Stomach (tissue), 19 donors: Measurements from ENCODE around the gene PPIL3. TPM values are rescaled to one million over a fixed set of nuclear protein-coding genes. Genes with fewer than 3 reads are reported as not detected.

ENCODE experiments used
- DNase-seq, 2 donors: peaks; one replicate each; pipeline versions ENCODE4 v3.0.0 to v3.0.0-alpha.2; 2013 to 2019
- H3K27ac ChIP-seq, 5 donors: fragments of 200-600 bp in 4 of 5; sonication (generic) in 4 of 5; one replicate each; pipeline ENCODE4 v1.5.1; 2013 to 2019; ENCODE audit warnings: mild to moderate bottlenecking in 1 of 5, moderate library complexity in 1 of 5
- H3K27me3 ChIP-seq, 3 donors: fragments of 200-600 bp; sonication (generic); one replicate each; pipeline ENCODE4 v1.5.1; 2017 to 2019; ENCODE audit warnings: mixed run types in 1 of 3
- H3K36me3 ChIP-seq, 4 donors: fragments of 200-600 bp; sonication (generic); 1 replicate in 3 of 4; 2 replicates in 1 of 4; pipeline ENCODE4 v1.5.1; 2016 to 2019
- H3K4me1 ChIP-seq, 4 donors: fragments of 200-600 bp; sonication (generic); one replicate each; pipeline ENCODE4 v1.5.1; 2016 to 2019
- H3K4me3 ChIP-seq, 4 donors: fragments of 200-600 bp; sonication (generic) in 3 of 4; one replicate each; pipeline ENCODE4 v1.5.1; 2016 to 2019; ENCODE audit warnings: mild to moderate bottlenecking in 1 of 4
- H3K9me3 ChIP-seq, 4 donors: fragments of 200-600 bp; sonication (generic); one replicate each; pipeline ENCODE4 v1.5.1; 2016 to 2019
- EP300 ChIP-seq: sonication (generic); formaldehyde crosslinking; IDR thresholded peaks from one replicate; pipeline ENCODE4 v1.6.1; 2017; ENCODE audit warnings: antibody characterized with exemption
- POLR2A ChIP-seq, 4 donors: fragments of 450-650 bp; IDR thresholded peaks; one replicate each; pipeline ENCODE4 v1.6.1; 2016; ENCODE audit warnings: antibody characterized with exemption in 4 of 4, control low read depth in 2 of 4, mild to moderate bottlenecking in 1 of 4, moderate library complexity in 1 of 4
- POLR2AphosphoS5 ChIP-seq, 3 donors: sonication (generic); formaldehyde crosslinking; IDR thresholded peaks; one replicate each; pipeline ENCODE4 v1.6.1; 2016; ENCODE audit warnings: antibody characterized with exemption in 3 of 3
- WGBS, 5 donors: extraction: QIAGEN DNeasy Blood & Tissue Kit in 3 of 5; methylation state at CpG; one replicate each; pipeline versions ENCODE4 v1.1.5 to v1.1.7; 2013 to 2018; 5-methylcytosine and 5-hydroxymethylcytosine counted together
- intact Hi-C: fragments of 100-400 bp; cut with DNase I; formaldehyde crosslinking; loops from one replicate; pipeline ENCODE4 v1.15.1; 2023; ENCODE audit warnings: low total_unique reads
- long read RNA-seq, 10 donors: transcript quantifications; one replicate each; lab custom pipeline, GENCODE V29; 2026
- polyA plus RNA-seq, 3 donors: library from polyadenylated mRNA; stranded (reverse); fragments of 200-250 nt; gene quantifications; one replicate each; pipeline ENCODE4 v1.2.3, GENCODE V29; 2013
- total RNA-seq, 5 donors: library from RNA; depleted of rRNA; stranded (reverse); fragments of >200 nt; gene quantifications; one replicate each; pipeline versions ENCODE4 v1.1.0 to v1.2.3, GENCODE V29; 2014 to 2016
- TF ChIP-seq, protein P1 (sequence below), 7 experiments: fragments of 450-650 bp in 4 of 7; fragments of 200-600 bp in 3 of 7; sonication (generic) in 3 of 7; IDR thresholded peaks; one replicate each; pipeline ENCODE4 v1.5.1; 2016 to 2019; ENCODE audit warnings: antibody characterized with exemption in 7 of 7, control low read depth in 2 of 7, mild to moderate bottlenecking in 1 of 7
- donor health status: healthy with polysubstance abuse.
- donor health status: Bipolar disorder and iron deficiency.
- donor health status: healthy.

Gene PPIL3
- total RNA-seq (10 to 100 TPM in 2 of 5 donors, 1 to 10 TPM in 1, not detected in 2; 5.5 to 51.2 (median 30.3) TPM), polyA plus RNA-seq (10 to 100 TPM; 14.9 to 45.4 (median 18.6) TPM)
- long read RNA-seq, donor 1, partial matches to known transcripts = 0 of 1 reads
- long read RNA-seq, donor 1, other reads (novel, unspliced or antisense) = 0 of 1 reads
- long read RNA-seq, donor 2, partial matches to known transcripts = 0 of 7 reads
- long read RNA-seq, donor 2, other reads (novel, unspliced or antisense) = 0 of 7 reads
- long read RNA-seq, donor 3, partial matches to known transcripts = 0 of 3 reads
- long read RNA-seq, donor 3, other reads (novel, unspliced or antisense) = 0 of 3 reads
- long read RNA-seq, donor 4, partial matches to known transcripts = 0 of 1 reads
- long read RNA-seq, donor 4, other reads (novel, unspliced or antisense) = 0 of 1 reads
- long read RNA-seq, donor 5, partial matches to known transcripts = 0 of 4 reads
- long read RNA-seq, donor 5, other reads (novel, unspliced or antisense) = 0 of 4 reads
- long read RNA-seq, donor 6 = 0 reads
- long read RNA-seq, donor 7 = 0 reads
- long read RNA-seq, donor 8, partial matches to known transcripts = 0 of 11 reads
- long read RNA-seq, donor 8, other reads (novel, unspliced or antisense) = 0 of 11 reads
- long read RNA-seq, donor 9, partial matches to known transcripts = 0 of 10 reads
- long read RNA-seq, donor 9, other reads (novel, unspliced or antisense) = 0 of 10 reads
- long read RNA-seq, donor 10, partial matches to known transcripts = 0 of 4 reads
- long read RNA-seq, donor 10, other reads (novel, unspliced or antisense) = 0 of 4 reads

DNA sequence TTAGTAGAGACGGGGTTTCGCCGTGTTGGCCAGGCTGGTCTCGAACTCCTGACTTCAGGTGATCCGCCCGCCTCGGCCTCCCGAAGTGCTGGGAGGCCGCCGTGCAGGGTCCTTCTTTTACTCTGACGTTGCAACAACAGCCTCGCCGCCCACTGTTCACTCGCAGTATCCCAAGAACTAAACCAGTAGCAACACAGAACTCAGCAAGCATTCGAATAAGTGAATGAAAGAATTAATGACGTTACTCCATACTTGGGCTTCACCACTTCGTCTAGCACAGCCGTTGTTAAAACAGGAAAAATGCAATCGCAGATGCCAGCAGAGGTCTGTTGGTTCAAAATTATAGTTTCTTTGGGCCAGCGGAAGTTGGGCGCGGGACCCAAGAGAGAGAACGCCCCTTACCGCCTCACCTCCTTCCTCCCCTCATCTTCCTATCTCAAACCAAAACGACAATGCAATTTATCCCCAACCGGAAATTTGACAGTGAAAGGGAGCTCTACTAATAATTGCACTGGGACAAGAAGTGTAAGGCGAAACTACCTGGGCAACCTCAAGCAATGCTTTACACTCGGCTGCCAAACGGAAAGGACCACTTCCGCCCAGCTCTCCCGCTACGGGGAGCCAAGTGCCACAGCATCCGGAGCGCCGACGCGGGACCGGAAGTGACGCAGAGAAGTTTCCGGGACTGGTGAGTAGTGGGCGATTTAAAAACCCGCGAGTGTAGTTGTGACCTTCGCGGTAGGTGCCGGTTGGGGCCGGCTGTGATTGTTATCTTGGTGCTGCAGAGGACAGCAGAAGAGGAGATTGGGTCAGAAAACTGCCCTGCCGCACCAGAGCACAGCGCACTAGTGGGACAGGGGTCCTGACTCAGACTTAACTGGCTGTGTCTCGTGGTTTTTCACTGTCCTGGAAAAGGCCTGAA is at the start of gene PPIL3, which contains the start of gene NIF3L1:
TSS of gene PPIL3 (minus strand) at position 374 of the 922 bp plus-strand sequence. CDS start 1,462 bp downstream, outside the sequence.
TSS of gene NIF3L1 (plus strand) at position 668 of the 922 bp plus-strand sequence. CDS start 2,573 bp downstream, outside the sequence.
- Histone ChIP-seq H3K27ac (peak within 1 kb of the TSS; percentile 92 to 99 (median 98)), H3K36me3 (peaks cover 8 to 41% (median 33%) of the 10 kb centered on the region in 4 donors), H3K4me1 (peaks cover 27 to 54% (median 39%) of the 10 kb centered on the region in 4 donors), H3K9me3 (no peaks in the 10 kb centered on the region), H3K27me3 (no peaks in the 10 kb centered on the region), H3K4me3 (peak within 1 kb of the TSS; percentile 62 to 89 (median 72))
- DNase-seq = peak; percentile 97 to 99
- WGBS, 5 donors = 0% methylated on average over 50 of the region's 50 CpGs
- intact Hi-C loops = no loop called here
- TF ChIP-seq POLR2AphosphoS5 (IDR thresholded peaks at IDR 0.05) = peak; percentile 68 to 96 (median 85)
- TF ChIP-seq POLR2A (IDR thresholded peaks at IDR 0.05) = no peak
- TF ChIP-seq EP300 = peak; percentile 37

DNA sequence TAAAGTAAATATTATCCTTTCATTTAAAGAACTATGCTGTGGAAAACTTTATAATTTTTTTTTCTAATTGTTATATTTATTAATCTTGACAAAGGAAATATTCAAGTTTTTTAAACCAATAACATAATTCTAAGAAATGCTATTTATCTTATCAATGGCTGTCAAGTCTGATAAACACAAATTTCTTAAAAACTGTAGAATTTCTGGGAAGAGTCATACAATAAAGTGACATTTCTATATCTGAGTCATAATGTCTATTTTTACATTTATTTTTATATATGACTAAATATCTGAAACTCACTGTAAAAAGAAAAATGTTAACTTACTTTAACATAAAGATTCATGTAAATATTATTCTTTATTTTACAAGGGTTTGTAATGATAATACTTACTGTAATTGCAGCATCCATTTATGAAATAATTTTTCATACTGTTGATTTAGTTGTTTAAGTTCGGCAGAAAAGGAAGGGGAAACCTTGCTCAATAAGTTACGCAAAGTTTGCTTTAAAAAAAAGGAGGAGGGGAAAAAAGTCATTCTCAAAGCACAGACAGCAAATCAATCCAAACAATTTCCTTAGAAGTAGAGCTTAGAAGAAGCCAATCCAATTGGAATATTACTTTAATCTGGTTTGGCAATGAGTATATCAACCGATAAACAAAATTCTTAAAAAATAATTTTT is 42.2 kb upstream of the PPIL3 start:
- peak overlapping the region in 1 of 5 donors; percentile 20 for H3K27ac ChIP-seq
- WGBS, 5 donors = 47 to 61% (median 50%) methylated on average over 3 of the region's 3 CpGs
- H3K4me3 ChIP-seq = no peak overlapping the region
- no peaks in the 10 kb centered on the region for H3K27me3 ChIP-seq
- TF ChIP-seq POLR2A (IDR thresholded peaks at IDR 0.05) (no peak), EP300 (no peak), POLR2AphosphoS5 (IDR thresholded peaks at IDR 0.05) (no peak)
- TF ChIP-seq, protein P1, sequence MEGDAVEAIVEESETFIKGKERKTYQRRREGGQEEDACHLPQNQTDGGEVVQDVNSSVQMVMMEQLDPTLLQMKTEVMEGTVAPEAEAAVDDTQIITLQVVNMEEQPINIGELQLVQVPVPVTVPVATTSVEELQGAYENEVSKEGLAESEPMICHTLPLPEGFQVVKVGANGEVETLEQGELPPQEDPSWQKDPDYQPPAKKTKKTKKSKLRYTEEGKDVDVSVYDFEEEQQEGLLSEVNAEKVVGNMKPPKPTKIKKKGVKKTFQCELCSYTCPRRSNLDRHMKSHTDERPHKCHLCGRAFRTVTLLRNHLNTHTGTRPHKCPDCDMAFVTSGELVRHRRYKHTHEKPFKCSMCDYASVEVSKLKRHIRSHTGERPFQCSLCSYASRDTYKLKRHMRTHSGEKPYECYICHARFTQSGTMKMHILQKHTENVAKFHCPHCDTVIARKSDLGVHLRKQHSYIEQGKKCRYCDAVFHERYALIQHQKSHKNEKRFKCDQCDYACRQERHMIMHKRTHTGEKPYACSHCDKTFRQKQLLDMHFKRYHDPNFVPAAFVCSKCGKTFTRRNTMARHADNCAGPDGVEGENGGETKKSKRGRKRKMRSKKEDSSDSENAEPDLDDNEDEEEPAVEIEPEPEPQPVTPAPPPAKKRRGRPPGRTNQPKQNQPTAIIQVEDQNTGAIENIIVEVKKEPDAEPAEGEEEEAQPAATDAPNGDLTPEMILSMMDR (IDR thresholded peaks at IDR 0.05) = no peak
- H3K36me3 ChIP-seq = peaks cover 16 to 91% (median 84%) of the 10 kb centered on the region in 4 donors
- intact Hi-C loops = no loop called here
- peaks cover 4 to 13% (median 5%) of the 10 kb centered on the region in 4 donors for H3K4me1 ChIP-seq
- DNase-seq = no peak
- no peaks in the 10 kb centered on the region for H3K9me3 ChIP-seq

DNA sequence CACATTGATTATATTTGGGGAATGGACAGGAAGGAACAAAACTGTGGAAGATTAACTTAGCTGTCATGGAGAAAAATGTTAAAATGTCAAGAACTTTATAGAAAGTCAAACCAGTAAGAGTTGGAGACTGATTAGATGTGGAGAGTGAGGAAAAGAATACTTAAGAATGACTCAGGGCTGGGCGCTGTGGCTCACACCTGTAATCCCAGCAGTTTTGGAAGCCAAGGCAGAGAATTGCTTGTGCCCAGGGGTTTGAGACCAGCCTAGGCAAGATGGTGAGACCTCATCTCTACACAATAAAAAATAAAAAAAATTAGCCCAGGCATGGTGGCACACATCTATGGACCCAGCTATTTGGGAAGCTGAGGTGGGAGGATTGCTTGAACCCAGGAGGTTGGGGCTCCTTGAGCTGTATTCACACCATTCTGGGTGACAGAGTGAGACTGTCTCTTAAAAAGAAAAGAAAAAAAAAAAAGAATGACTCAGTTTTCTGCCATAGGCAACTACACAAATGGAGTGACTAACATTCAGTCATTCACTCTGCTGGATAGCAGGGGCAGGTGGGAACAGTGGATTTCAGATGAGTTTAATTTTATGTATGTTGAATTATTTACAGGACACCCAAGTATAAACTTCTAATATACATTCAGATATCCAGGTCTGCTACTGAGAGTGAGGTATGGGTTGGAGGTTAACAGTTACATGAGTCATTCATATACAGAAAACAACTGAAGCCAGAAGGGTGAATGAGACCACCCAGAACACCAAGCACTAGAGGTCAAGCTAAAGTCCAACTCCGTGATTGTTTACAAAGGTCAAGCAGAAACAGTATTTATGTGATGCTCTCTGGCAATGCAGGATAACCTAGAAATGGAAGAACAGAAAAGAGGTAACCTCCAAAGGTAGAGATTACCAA is 40.7 kb upstream of the PPIL3 start:
- H3K9me3 ChIP-seq = no peaks in the 10 kb centered on the region
- no peak overlapping the region for H3K4me3 ChIP-seq
- 68 to 85% (median 72%) methylated on average over 2 of the region's 2 CpGs for WGBS, 5 donors
- no peaks in the 10 kb centered on the region for H3K27me3 ChIP-seq
- intact Hi-C loops = no loop called here
- DNase-seq = peak in 1 of 2 donors; percentile 1
- H3K4me1 ChIP-seq = peaks cover 4 to 13% (median 5%) of the 10 kb centered on the region in 4 donors
- H3K27ac ChIP-seq = no peak overlapping the region
- TF ChIP-seq, protein P1 (IDR thresholded peaks at IDR 0.05) = no peak
- no peak for TF ChIP-seq POLR2A (IDR thresholded peaks at IDR 0.05)
- no peak for TF ChIP-seq EP300
- no peak for TF ChIP-seq POLR2AphosphoS5 (IDR thresholded peaks at IDR 0.05)
- H3K36me3 ChIP-seq = peaks cover 7 to 92% (median 84%) of the 10 kb centered on the region in 4 donors
